Sigmoid colon (tissue), 7 donors: ENCODE measurements around the gene ASF1B. TPM values are rescaled to one million over a fixed set of nuclear protein-coding genes. Genes with fewer than 3 reads are reported as not detected.

Experiments used
- DNase-seq: peaks from one replicate; pipeline ENCODE4 v3.0.0-alpha.2; 2019
- H3K27ac ChIP-seq, 4 donors: fragments of 200-600 bp; sonication (generic); one replicate each; pipeline ENCODE4 v1.5.1; 2016 to 2019; ENCODE audit warnings: mild to moderate bottlenecking in 1 of 4
- H3K27me3 ChIP-seq, 3 donors: fragments of 200-600 bp; sonication (generic); one replicate each; pipeline ENCODE4 v1.5.1; 2019; ENCODE audit warnings: mild to moderate bottlenecking in 1 of 3
- H3K36me3 ChIP-seq, 4 donors: fragments of 200-600 bp; sonication (generic); one replicate each; pipeline ENCODE4 v1.5.1; 2016 to 2019
- H3K4me1 ChIP-seq, 4 donors: fragments of 200-600 bp; sonication (generic); one replicate each; pipeline ENCODE4 v1.5.1; 2017 to 2019
- H3K4me3 ChIP-seq, 4 donors: fragments of 200-600 bp; sonication (generic); one replicate each; pipeline ENCODE4 v1.5.1; 2017 to 2019; ENCODE audit warnings: mild to moderate bottlenecking in 2 of 4, moderate library complexity in 1 of 4
- H3K9me3 ChIP-seq, 4 donors: fragments of 200-600 bp in 3 of 4; sonication (generic) in 3 of 4; one replicate each; pipeline versions ENCODE4 v1.5.1 to v1.6.1; 2013 to 2019
- CTCF ChIP-seq, 4 experiments: fragments of 450-650 bp in 3 of 4; fragments of 200-600 bp in 1 of 4; IDR thresholded peaks; one replicate each; pipeline ENCODE4 v1.5.1; 2016 to 2019; ENCODE audit warnings: antibody characterized with exemption in 4 of 4, mild to moderate bottlenecking in 3 of 4, moderate library complexity in 2 of 4
- EP300 ChIP-seq, 4 donors: sonication (generic); formaldehyde crosslinking; IDR thresholded peaks; one replicate each; pipeline ENCODE4 v1.6.1; 2017; ENCODE audit warnings: antibody characterized with exemption in 4 of 4
- POLR2A ChIP-seq, 2 donors: fragments of 450-650 bp; IDR thresholded peaks; one replicate each; pipeline ENCODE4 v1.6.1; 2016; ENCODE audit warnings: antibody characterized with exemption in 2 of 2, mild to moderate bottlenecking in 2 of 2, moderate library complexity in 2 of 2
- POLR2AphosphoS5 ChIP-seq, 4 donors: sonication (generic); formaldehyde crosslinking; IDR thresholded peaks; one replicate each; pipeline ENCODE4 v1.6.1; 2017; ENCODE audit warnings: antibody characterized with exemption in 4 of 4
- WGBS, 2 donors: extraction: QIAGEN DNeasy Blood & Tissue Kit; methylation state at CpG; one replicate each; pipeline ENCODE4 v1.1.7; 2013; 5-methylcytosine and 5-hydroxymethylcytosine counted together
- intact Hi-C: fragments of 100-400 bp; cut with DNase I; formaldehyde crosslinking; loops from one replicate; pipeline ENCODE4 v1.15.1; 2023
- polyA plus RNA-seq, 3 donors: library from polyadenylated mRNA; stranded (reverse); fragments of 200-250 nt; gene quantifications; one replicate each; pipeline ENCODE4 v1.2.3, GENCODE V29; 2013
- total RNA-seq, 4 donors: library from RNA; depleted of rRNA; stranded (reverse); fragments of >200 nt; gene quantifications; one replicate each; pipeline ENCODE4 v1.1.0, GENCODE V29; 2016
- donor health status: healthy with polysubstance abuse.
- donor health status: Bipolar disorder and iron deficiency.
- donor health status: healthy.

ASF1B gene
- total and polyA plus RNA-seq, 7 donors = 1.1 to 26.9 (median 2.8) TPM; not detected in 1

GRCh38 chr19:14096272-14096992 lies 40.0 kb downstream of the ASF1B start:
- WGBS, 2 donors = 94 to 96% methylated on average over 11 of the region's 11 CpGs
- Histone ChIP-seq H3K4me3 (no peak overlapping the region), H3K9me3 (peaks cover 4 to 6% (median 5%) of the 10 kb centered on the region in 4 donors), H3K27me3 (no peaks in the 10 kb centered on the region), H3K36me3 (peaks cover 8 to 57% (median 25%) of the 10 kb centered on the region in 4 donors), H3K27ac (no peak overlapping the region), H3K4me1 (peaks cover 0 to 9% (median 7%) of the 10 kb centered on the region in 4 donors)
- TF ChIP-seq CTCF (IDR thresholded peaks at IDR 0.05) = no peak
- TF ChIP-seq EP300 (IDR thresholded peaks at IDR 0.05) = no peak
- intact Hi-C loops = no loop called here
- no peak for DNase-seq

GRCh38 chr19:14094854-14095253 lies 41.5 kb downstream of the ASF1B start:
- Histone ChIP-seq H3K36me3 (peaks cover 2 to 41% (median 12%) of the 10 kb centered on the region in 4 donors), H3K27ac (no peak overlapping the region)

GRCh38 chr19:14093117-14093823 lies 43.1 kb downstream of the ASF1B start:
- TF ChIP-seq CTCF (IDR thresholded peaks at IDR 0.05) (no peak), POLR2AphosphoS5 (IDR thresholded peaks at IDR 0.05) (no peak), EP300 (IDR thresholded peaks at IDR 0.05) (no peak), POLR2A (IDR thresholded peaks at IDR 0.05) (no peak)
- H3K27ac ChIP-seq = no peak overlapping the region
- no peak overlapping the region for H3K4me3 ChIP-seq
- intact Hi-C loops = no loop called here
- H3K36me3 ChIP-seq = peaks cover 2 to 33% (median 18%) of the 10 kb centered on the region in 4 donors
- 95 to 97% methylated on average over 9 of the region's 9 CpGs for WGBS, 2 donors
- no peak for DNase-seq
- peaks cover 4 to 6% (median 5%) of the 10 kb centered on the region in 4 donors for H3K9me3 ChIP-seq
- no peaks in the 10 kb centered on the region for H3K27me3 ChIP-seq
- peaks cover 0 to 20% (median 17%) of the 10 kb centered on the region in 4 donors for H3K4me1 ChIP-seq

More at GRCh38 chr19:14094854-14095253, 41.5 kb downstream of the ASF1B start:
- intact Hi-C loops = loop anchor here (1.0 kb wide), 1 partner anchor 20 kb away; no protein-coding TSS in a partner anchor
- TF ChIP-seq EP300 (IDR thresholded peaks at IDR 0.05) (no peak), POLR2AphosphoS5 (IDR thresholded peaks at IDR 0.05) (peak in 1 of 4 donors; percentile 4), CTCF (IDR thresholded peaks at IDR 0.05) (no peak)
- H3K4me1 ChIP-seq = peaks cover 0 to 11% (median 8%) of the 10 kb centered on the region in 4 donors
- no peaks in the 10 kb centered on the region for H3K27me3 ChIP-seq
- 86 to 87% methylated on average over 7 of the region's 7 CpGs for WGBS, 2 donors
- H3K9me3 ChIP-seq = peaks cover 4 to 6% (median 5%) of the 10 kb centered on the region in 4 donors
- no peak overlapping the region for H3K4me3 ChIP-seq
- no peak for DNase-seq

GRCh38 chr19:14091813-14092462 lies 44.5 kb downstream of the ASF1B start:
- no peaks in the 10 kb centered on the region for H3K27me3 ChIP-seq
- intact Hi-C loops = loop anchor here (2.0 kb wide), 1 partner anchor 23 kb away; no protein-coding TSS in a partner anchor
- H3K9me3 ChIP-seq = peaks cover 4 to 6% (median 5%) of the 10 kb centered on the region in 4 donors
- peak overlapping the region; percentile 60 to 84 (median 72) for H3K4me3 ChIP-seq
- no peak for DNase-seq
- no peak for TF ChIP-seq POLR2AphosphoS5 (IDR thresholded peaks at IDR 0.05)
- no peak for TF ChIP-seq CTCF (IDR thresholded peaks at IDR 0.05)
- no peak for TF ChIP-seq POLR2A (IDR thresholded peaks at IDR 0.05)
- TF ChIP-seq EP300 (IDR thresholded peaks at IDR 0.05) = no peak
- H3K36me3 ChIP-seq = peaks cover 2 to 29% (median 15%) of the 10 kb centered on the region in 4 donors
- H3K4me1 ChIP-seq = peaks cover 0 to 20% (median 17%) of the 10 kb centered on the region in 4 donors
- 14 to 21% methylated on average over 15 of the region's 15 CpGs for WGBS, 2 donors
- H3K27ac ChIP-seq = peak overlapping the region; percentile 91 to 98 (median 96)
